OCI-LY7 (cell line): ENCODE data around the gene ANO10. TPM values are rescaled to one million over a fixed set of nuclear protein-coding genes. Genes with fewer than 3 reads are reported as not detected.

Experiments
- BruUV-seq: library from RNA; stranded (reverse); fragments of 400-500 nt; replicated peaks from 2 replicates; lab custom pipeline; 2021; lab: Mats Ljungman, UMichigan
- CTCF ChIA-PET: fragments of 300-600 bp; sonication (Branson Sonifier 250); formaldehyde crosslinking; loops from one replicate; lab custom pipeline; 2022; ENCODE audit warnings: antibody characterized with exemption; ENCODE audit not compliant: unreplicated experiment; lab: Charles Lee
- POLR2A ChIA-PET: fragments of 300-600 bp; sonication (Branson Sonifier 250); formaldehyde crosslinking; loops from one replicate; lab custom pipeline; 2022; ENCODE audit warnings: antibody characterized with exemption; lab: Charles Lee
- DNase-seq: peaks from one replicate; pipeline ENCODE4 v3.0.0-alpha.2; 2015; ENCODE audit warnings: low spot score
- H2AFZ ChIP-seq: fragments of 200-600 bp; sonication (generic), shearing (Covaris generic); 2 replicates; pipeline ENCODE4 v1.6.1; 2014; ENCODE audit warnings: mild to moderate bottlenecking, antibody characterized with exemption, low read length, moderate library complexity
- H3K27ac ChIP-seq: fragments of 200-600 bp; sonication (generic); 2 replicates; pipeline ENCODE4 v1.5.1; 2014; ENCODE audit warnings: mixed run types, low read depth, mild to moderate bottlenecking, moderate library complexity, low read length, inconsistent platforms; ENCODE audit not compliant: poor library complexity, severe bottlenecking
- H3K36me3 ChIP-seq: fragments of 200-600 bp; sonication (generic); 2 replicates; pipeline ENCODE4 v1.6.1; 2014; ENCODE audit warnings: mild to moderate bottlenecking, antibody characterized with exemption, low read length, moderate library complexity, mixed read lengths; ENCODE audit not compliant: insufficient read depth
- H3K4me1 ChIP-seq: fragments of 200-600 bp; sonication (generic); 2 replicates; pipeline ENCODE4 v1.5.1; 2014; ENCODE audit warnings: mild to moderate bottlenecking, low read length; ENCODE audit not compliant: insufficient read depth, poor library complexity, severe bottlenecking
- H3K4me2 ChIP-seq: fragments of 200-600 bp; sonication (generic); 2 replicates; pipeline ENCODE4 v1.6.1; 2014; ENCODE audit warnings: mild to moderate bottlenecking, low read length
- H3K4me3 ChIP-seq: fragments of 200-600 bp; sonication (generic); 2 replicates; pipeline ENCODE4 v1.5.1; 2014; ENCODE audit warnings: mild to moderate bottlenecking, low read depth, low read length; ENCODE audit not compliant: poor library complexity, severe bottlenecking
- H3K79me2 ChIP-seq: fragments of 200-600 bp; sonication (generic); 2 replicates; pipeline ENCODE4 v1.6.1; 2016; ENCODE audit warnings: low read depth, mild to moderate bottlenecking, low read length, moderate library complexity, mixed read lengths; ENCODE audit not compliant: insufficient read depth
- H3K9me2 ChIP-seq: fragments of 200-600 bp; sonication (generic); 2 replicates; pipeline ENCODE4 v1.6.1; 2016; ENCODE audit warnings: mild to moderate bottlenecking, low read length, mixed read lengths; ENCODE audit not compliant: insufficient read depth
- H3K9me3 ChIP-seq: fragments of 200-600 bp; sonication (generic); 2 replicates; pipeline ENCODE4 v1.6.1; 2014; ENCODE audit warnings: mild to moderate bottlenecking, mixed run types, low read length, mixed read lengths
- H4K20me1 ChIP-seq: fragments of 200-600 bp; sonication (generic); 2 replicates; pipeline ENCODE4 v1.6.1; 2014; ENCODE audit warnings: mild to moderate bottlenecking, antibody characterized with exemption, low read length, moderate library complexity, mixed read lengths; ENCODE audit not compliant: insufficient read depth
- CTCF ChIP-seq: fragments of 200-600 bp; sonication (generic); conservative IDR thresholded peaks from 2 replicates; pipeline ENCODE4 v1.5.1; 2014; ENCODE audit warnings: mild to moderate bottlenecking, antibody characterized with exemption, low read length, moderate library complexity, mixed read lengths
- EZH2phosphoT487 ChIP-seq: fragments of 200-600 bp; sonication (generic); IDR thresholded peaks from 2 replicates; pipeline ENCODE4 v1.6.1; 2018; ENCODE audit warnings: low read depth, borderline replicate concordance, mild to moderate bottlenecking, mixed run types, antibody characterized with exemption, low read length, moderate library complexity, mixed read lengths
- intact Hi-C: fragments of 100-400 bp; cut with micrococcal nuclease; formaldehyde crosslinking; loops from one replicate; pipeline ENCODE4 v1.10.0; 2022; ENCODE audit not compliant: unreplicated experiment
- total RNA-seq, 2 experiments: library from RNA; depleted of rRNA in 1 of 2; stranded (reverse); fragments of >200 nt in 1 of 2; shearing (Covaris generic) in 1 of 2; gene quantifications; 2 replicates each; pipeline ENCODE4 v1.2.3, GENCODE V29; 2014 to 2022

ANO10 gene
- total RNA-seq, 2 experiments from 2014 or later, result 2.2 to 5.8 TPM

GRCh38 chr3:43353393-43353792 is 268.4 kb downstream of the ANO10 start:
- Histone ChIP-seq H3K4me1 (no peaks in the 10 kb centered on the region), H3K36me3 (peaks cover 24% of the 10 kb centered on the region), H3K9me3 (peaks cover 10% of the 10 kb centered on the region), H3K27ac (no peak overlapping the region), H3K4me2 (no peak overlapping the region), H3K4me3 (no peak overlapping the region), H3K9me2 (no peaks in the 10 kb centered on the region), H4K20me1 (no peaks in the 10 kb centered on the region), H2AFZ (no peak overlapping the region), H3K79me2 (no peaks in the 10 kb centered on the region)
- no TSS peak for BruUV-seq
- POLR2A ChIA-PET, result no interaction called here
- no peak for DNase-seq
- CTCF ChIA-PET, result no interaction called here
- TF ChIP-seq CTCF (no peak), EZH2phosphoT487 (no peak)
- intact Hi-C loops, result no loop called here

- peaks cover 50% of the 10 kb centered on the region for H3K36me3 ChIP-seq
- no peak overlapping the region for H3K4me3 ChIP-seq
- no peak overlapping the region for H3K4me2 ChIP-seq
- no peak overlapping the region for H2AFZ ChIP-seq
- no peak for TF ChIP-seq EZH2phosphoT487
- no peak for TF ChIP-seq CTCF
- DNase-seq, result no peak
- intact Hi-C loops, result no loop called here
- H3K27ac ChIP-seq, result no peak overlapping the region
- POLR2A ChIA-PET, result no interaction called here
- H3K9me3 ChIP-seq, result peaks cover 10% of the 10 kb centered on the region; the same call in 1 of the 2 replicates
- no peaks in the 10 kb centered on the region for H4K20me1 ChIP-seq
- no TSS peak for BruUV-seq
- no peaks in the 10 kb centered on the region for H3K79me2 ChIP-seq
- CTCF ChIA-PET, result no interaction called here
- no peaks in the 10 kb centered on the region for H3K4me1 ChIP-seq
- H3K9me2 ChIP-seq, result no peaks in the 10 kb centered on the region
These were observed 272.1 kb downstream of the ANO10 start for GRCh38 chr3:43349716-43350115.

- Histone ChIP-seq H3K4me3 (no peak overlapping the region), H2AFZ (no peak overlapping the region), H3K36me3 (peaks cover 52% of the 10 kb centered on the region), H3K9me2 (no peaks in the 10 kb centered on the region), H3K4me1 (no peaks in the 10 kb centered on the region), H3K4me2 (no peak overlapping the region), H3K9me3 (peaks cover 10% of the 10 kb centered on the region; the same call in 1 of the 2 replicates), H4K20me1 (no peaks in the 10 kb centered on the region), H3K79me2 (no peaks in the 10 kb centered on the region), H3K27ac (no peak overlapping the region)
- BruUV-seq, result no TSS peak
- POLR2A ChIA-PET, result no interaction called here
- TF ChIP-seq EZH2phosphoT487 (no peak), CTCF (no peak)
- DNase-seq, result no peak
- CTCF ChIA-PET, result no interaction called here
- intact Hi-C loops, result no loop called here
These were observed 272.8 kb downstream of the ANO10 start for GRCh38 chr3:43348852-43349574.
